ENCODE data around the gene VASP.

Gene VASP

GRCh38 chr19:45511074-45511473, 3.8 kb downstream of the VASP start:
- Histone ChIP-seq H3K27me3 (ENCODE audit: insufficient read depth, low read depth, severe bottlenecking) (no peaks in the 10 kb centered on the region), H3K4me3 (ENCODE audit: low read depth, low read length) (no peak overlapping the region), H3K36me3 (peaks cover 2% of the 10 kb centered on the region), H3K27ac (no peak overlapping the region), H3K9me3 (ENCODE audit: severe bottlenecking) (no peaks in the 10 kb centered on the region)
- no peak for TF ChIP-seq CTCF (IDR thresholded peaks at IDR 0.05; ENCODE audit: low read depth, low read length)
- DNase-seq = no peak

- no peak overlapping the region for H3K27ac ChIP-seq
- no peak for DNase-seq
- TF ChIP-seq CTCF (IDR thresholded peaks at IDR 0.05; ENCODE audit: low read depth, low read length) = no peak
- no peak overlapping the region for H3K4me3 ChIP-seq (ENCODE audit: low read depth, low read length)
- peaks cover 4% of the 10 kb centered on the region for H3K36me3 ChIP-seq
- H3K27me3 ChIP-seq (ENCODE audit: insufficient read depth, low read depth, severe bottlenecking) = no peaks in the 10 kb centered on the region
- no peaks in the 10 kb centered on the region for H3K9me3 ChIP-seq (ENCODE audit: severe bottlenecking)
These were observed 5.7 kb downstream of the VASP start for GRCh38 chr19:45512881-45513483.

GRCh38 chr19:45514376-45515051, 7.2 kb downstream of the VASP start:
- peaks cover 16% of the 10 kb centered on the region for H3K36me3 ChIP-seq
- no peaks in the 10 kb centered on the region for H3K9me3 ChIP-seq (ENCODE audit: severe bottlenecking)
- no peak overlapping the region for H3K4me3 ChIP-seq (ENCODE audit: low read depth, low read length)
- H3K27ac ChIP-seq = no peak overlapping the region
- DNase-seq = no peak
- TF ChIP-seq CTCF (IDR thresholded peaks at IDR 0.05; ENCODE audit: low read depth, low read length) = no peak
- no peaks in the 10 kb centered on the region for H3K27me3 ChIP-seq (ENCODE audit: insufficient read depth, low read depth, severe bottlenecking)

GRCh38 chr19:45515081-45515624, 7.9 kb downstream of the VASP start:
- Histone ChIP-seq H3K9me3 (ENCODE audit: severe bottlenecking) (no peaks in the 10 kb centered on the region), H3K27ac (no peak overlapping the region), H3K27me3 (ENCODE audit: insufficient read depth, low read depth, severe bottlenecking) (no peaks in the 10 kb centered on the region), H3K36me3 (peaks cover 20% of the 10 kb centered on the region), H3K4me3 (ENCODE audit: low read depth, low read length) (no peak overlapping the region)
- no peak for DNase-seq
- TF ChIP-seq CTCF (IDR thresholded peaks at IDR 0.05; ENCODE audit: low read depth, low read length) = no peak

- no peak overlapping the region for H3K4me3 ChIP-seq (ENCODE audit: low read depth, low read length)
- no peak for DNase-seq
- H3K27ac ChIP-seq = no peak overlapping the region
- no peaks in the 10 kb centered on the region for H3K9me3 ChIP-seq (ENCODE audit: severe bottlenecking)
- TF ChIP-seq CTCF (IDR thresholded peaks at IDR 0.05; ENCODE audit: low read depth, low read length) = no peak
- H3K27me3 ChIP-seq (ENCODE audit: insufficient read depth, low read depth, severe bottlenecking) = no peaks in the 10 kb centered on the region
- H3K36me3 ChIP-seq = peaks cover 27% of the 10 kb centered on the region
These were observed 8.6 kb downstream of the VASP start for GRCh38 chr19:45515807-45516401.

Data from WERI-Rb-1 (cell line).